ENCODE data around the gene EZH2. TPM values are rescaled to one million over a fixed set of nuclear protein-coding genes. Genes with fewer than 3 reads are reported as not detected.

Gene EZH2
- total RNA-seq, 1 experiment from 2014 or later: 30.6 TPM

GRCh38 chr7:148761499-148762278 is 122.4 kb downstream of the EZH2 start:
- no peak for DNase-seq (ENCODE audit: low spot score)

Other genes starting within 250 kb of the EZH2 start
- gene CUL1, start 185.4 kb downstream of the EZH2 start, total RNA-seq (2014; rRNA removed; shearing (Covaris generic)): 48.0 and 56.0 TPM in 2 replicates
- 307 and 318 TPM in 2 replicates for gene PDIA4, start 144.2 kb upstream of the EZH2 start, total RNA-seq (2014; rRNA removed; shearing (Covaris generic))
- gene ZNF786, start 206.4 kb upstream of the EZH2 start, total RNA-seq (2014; rRNA removed; shearing (Covaris generic)): 1.4 and 3.0 TPM in 2 replicates
- 0.88 and 1.7 TPM in 2 replicates for gene ZNF425, start 242.0 kb upstream of the EZH2 start, total RNA-seq (2014; rRNA removed; shearing (Covaris generic))